Activated CD8-positive, alpha-beta T cell treated with anti-CD3 and anti-CD28 coated beads for 36 hours (primary cell): Measurements from ENCODE around the gene NUP214. TPM values are rescaled to one million over a fixed set of nuclear protein-coding genes. Genes with fewer than 3 reads are reported as not detected.

Experiments used
- ATAC-seq: fragments of 200-7000 bp; cut with Tn5 transposase; one replicate; pipeline ENCODE4 v1.10.0; 2021; ENCODE audit warnings: mild to moderate bottlenecking, moderate library complexity
- CTCF ChIA-PET: fragments of 350-600 bp; sonication (Branson Sonifier 250); formaldehyde crosslinking; loops from one replicate; lab custom pipeline; 2021; ENCODE audit warnings: antibody characterized with exemption; lab: Charles Lee
- POLR2A ChIA-PET: fragments of 350-600 bp; sonication (Branson Sonifier 250); formaldehyde crosslinking; loops from one replicate; lab custom pipeline; 2021; ENCODE audit warnings: antibody characterized with exemption; lab: Charles Lee
- DNase-seq: peaks from one replicate; pipeline ENCODE4 v3.0.0-alpha.2; 2020
- H3K27ac Mint-ChIP-seq: one replicate; pipeline ENCODE4 v1.8.0; 2021; ENCODE audit warnings: mild to moderate bottlenecking, mixed read lengths
- H3K27me3 Mint-ChIP-seq: one replicate; pipeline ENCODE4 v1.8.0; 2021; ENCODE audit warnings: mixed read lengths
- H3K36me3 Mint-ChIP-seq: one replicate; pipeline ENCODE4 v1.8.0; 2021; ENCODE audit warnings: low read depth, mixed read lengths
- H3K4me1 Mint-ChIP-seq: one replicate; pipeline ENCODE4 v1.8.0; 2021; ENCODE audit warnings: low read depth, mixed read lengths
- H3K4me3 Mint-ChIP-seq: one replicate; pipeline ENCODE4 v1.8.0; 2021; ENCODE audit warnings: mild to moderate bottlenecking, moderate library complexity, mixed read lengths
- H3K9me3 Mint-ChIP-seq: one replicate; pipeline ENCODE4 v1.8.0; 2021; ENCODE audit warnings: mixed read lengths
- intact Hi-C: fragments of 100-400 bp; cut with micrococcal nuclease; formaldehyde crosslinking; loops from one replicate; pipeline ENCODE4 v1.10.0; 2022
- total RNA-seq, 2 experiments: library from RNA; stranded (reverse); gene quantifications; one replicate each; pipeline ENCODE4 v1.2.3, GENCODE V29; 2021
- TF ChIP-seq, protein P1 (sequence below): fragments of 200-600 bp; IDR thresholded peaks from one replicate; pipeline ENCODE4 v1.8.0; 2022; ENCODE audit warnings: antibody characterized with exemption, mild to moderate bottlenecking

The NUP214 gene
- total RNA-seq, 2 experiments from 2014 or later: 57.6 to 58.3 TPM

DNA sequence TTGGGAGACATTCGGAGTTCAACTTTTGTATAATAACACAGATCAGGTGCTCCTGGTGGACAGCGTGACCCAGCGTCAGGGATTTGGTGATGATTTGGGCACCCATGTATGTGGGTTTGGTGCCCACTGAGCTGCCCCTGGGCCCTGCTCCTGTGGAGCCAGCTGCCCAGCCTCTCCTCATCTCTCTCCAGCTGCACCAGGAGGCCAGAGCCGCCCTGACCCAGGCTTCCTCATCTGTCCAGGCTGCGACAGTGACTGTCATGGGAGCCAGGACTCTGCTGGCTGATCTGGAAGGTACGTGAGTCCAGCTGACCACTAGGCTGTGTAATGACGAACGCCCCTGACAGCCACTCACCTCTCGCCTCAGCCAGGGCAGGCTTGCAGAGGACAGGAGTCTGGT lies 43.5 kb upstream of the NUP214 start:
- ATAC-seq (no peak), DNase-seq (no peak)
- POLR2A ChIA-PET: no interaction called here
- no peaks in the 10 kb centered on the region for H3K27me3 Mint-ChIP-seq
- CTCF ChIA-PET: no interaction called here
- TF ChIP-seq, protein P1, sequence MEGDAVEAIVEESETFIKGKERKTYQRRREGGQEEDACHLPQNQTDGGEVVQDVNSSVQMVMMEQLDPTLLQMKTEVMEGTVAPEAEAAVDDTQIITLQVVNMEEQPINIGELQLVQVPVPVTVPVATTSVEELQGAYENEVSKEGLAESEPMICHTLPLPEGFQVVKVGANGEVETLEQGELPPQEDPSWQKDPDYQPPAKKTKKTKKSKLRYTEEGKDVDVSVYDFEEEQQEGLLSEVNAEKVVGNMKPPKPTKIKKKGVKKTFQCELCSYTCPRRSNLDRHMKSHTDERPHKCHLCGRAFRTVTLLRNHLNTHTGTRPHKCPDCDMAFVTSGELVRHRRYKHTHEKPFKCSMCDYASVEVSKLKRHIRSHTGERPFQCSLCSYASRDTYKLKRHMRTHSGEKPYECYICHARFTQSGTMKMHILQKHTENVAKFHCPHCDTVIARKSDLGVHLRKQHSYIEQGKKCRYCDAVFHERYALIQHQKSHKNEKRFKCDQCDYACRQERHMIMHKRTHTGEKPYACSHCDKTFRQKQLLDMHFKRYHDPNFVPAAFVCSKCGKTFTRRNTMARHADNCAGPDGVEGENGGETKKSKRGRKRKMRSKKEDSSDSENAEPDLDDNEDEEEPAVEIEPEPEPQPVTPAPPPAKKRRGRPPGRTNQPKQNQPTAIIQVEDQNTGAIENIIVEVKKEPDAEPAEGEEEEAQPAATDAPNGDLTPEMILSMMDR: no peak
- no peak overlapping the region for H3K27ac Mint-ChIP-seq
- no peaks in the 10 kb centered on the region for H3K36me3 Mint-ChIP-seq
- no peaks in the 10 kb centered on the region for H3K9me3 Mint-ChIP-seq
- H3K4me1 Mint-ChIP-seq: no peaks in the 10 kb centered on the region
- intact Hi-C loops: no loop called here
- H3K4me3 Mint-ChIP-seq: no peak overlapping the region

DNA sequence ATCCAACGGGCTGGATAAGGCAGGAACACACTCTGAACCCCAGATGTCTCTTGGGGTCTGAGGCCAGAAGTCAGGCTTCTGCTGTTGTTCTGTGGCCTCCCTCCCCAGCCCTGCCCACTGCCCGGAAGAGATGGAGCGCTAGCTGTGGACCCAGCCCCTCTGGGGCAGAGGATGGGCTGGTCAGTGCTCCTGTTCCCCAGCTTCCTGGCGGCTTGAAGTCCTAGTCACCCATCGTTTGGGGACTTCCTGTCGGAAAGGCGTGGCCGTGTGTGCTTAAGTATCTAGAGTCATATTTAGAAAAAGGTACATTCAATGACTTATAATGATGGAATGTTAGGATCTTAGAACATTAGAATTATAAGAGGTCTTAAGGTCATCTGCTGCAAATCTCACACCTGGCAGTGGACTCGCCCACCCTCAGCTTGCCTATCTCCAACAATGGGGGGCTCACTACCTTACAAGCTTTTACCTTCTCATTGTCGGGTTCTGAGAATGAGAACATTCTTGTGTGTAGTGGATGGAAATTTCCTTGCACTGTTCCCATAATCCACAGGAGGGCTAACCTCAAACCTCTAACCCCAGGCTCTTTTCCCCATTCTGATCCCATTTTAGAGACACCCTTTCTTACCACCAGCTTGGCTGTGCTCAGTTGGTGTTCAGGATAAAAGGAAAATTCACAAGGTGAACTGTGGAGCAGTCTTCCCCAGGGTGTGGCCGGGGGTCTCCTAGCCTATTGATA lies 42.4 kb upstream of the NUP214 start:
- intact Hi-C loops: no loop called here
- Mint-ChIP-seq H3K4me1 (no peaks in the 10 kb centered on the region), H3K27me3 (peaks cover 2% of the 10 kb centered on the region), H3K4me3 (no peak overlapping the region), H3K27ac (no peak overlapping the region), H3K9me3 (no peaks in the 10 kb centered on the region), H3K36me3 (no peaks in the 10 kb centered on the region)
- TF ChIP-seq, protein P1: no peak
- ChIA-PET CTCF (no interaction called here), POLR2A (no interaction called here)
- ATAC-seq: no peak
- DNase-seq: no peak

DNA sequence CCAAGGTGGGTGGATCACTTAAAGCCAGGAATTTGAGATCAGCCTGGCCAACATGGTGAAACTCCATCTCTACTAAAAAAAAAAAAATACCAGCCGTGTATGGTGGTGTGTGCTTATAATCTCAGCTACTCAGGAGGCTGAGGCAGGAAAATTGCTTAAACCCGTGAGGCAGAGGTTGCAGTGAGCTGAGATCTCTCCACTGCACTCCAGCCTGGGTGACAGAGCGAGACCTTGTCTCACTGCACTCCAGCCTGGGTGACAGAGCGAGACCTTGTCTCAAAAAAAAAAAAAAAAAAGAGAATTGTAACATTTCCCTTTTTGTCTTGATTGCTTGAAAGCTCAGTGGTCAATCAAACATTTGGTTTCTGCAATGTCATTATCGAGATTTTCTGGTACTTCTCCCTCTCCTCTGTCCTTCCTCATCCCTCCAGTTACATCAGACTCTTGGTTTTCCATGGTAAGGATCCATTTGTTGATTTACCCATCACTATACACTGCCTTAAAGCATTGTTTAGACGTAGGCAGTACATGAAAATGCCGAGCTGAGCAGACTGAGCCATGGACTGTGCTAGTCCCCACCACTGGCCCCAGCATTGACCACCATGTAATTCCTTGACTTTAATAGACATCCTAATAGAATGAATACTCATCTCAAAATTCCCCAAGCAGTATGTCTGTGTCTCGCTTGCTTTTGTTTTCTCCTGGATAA lies 40.6 kb upstream of the NUP214 start:
- ChIA-PET CTCF (no interaction called here), POLR2A (no interaction called here)
- no peak overlapping the region for H3K27ac Mint-ChIP-seq
- no peaks in the 10 kb centered on the region for H3K9me3 Mint-ChIP-seq
- no peak overlapping the region for H3K4me3 Mint-ChIP-seq
- H3K27me3 Mint-ChIP-seq: peaks cover 2% of the 10 kb centered on the region
- TF ChIP-seq, protein P1: no peak
- ATAC-seq (no peak), DNase-seq (no peak)
- intact Hi-C loops: no loop called here
- H3K4me1 Mint-ChIP-seq: no peaks in the 10 kb centered on the region
- H3K36me3 Mint-ChIP-seq: no peaks in the 10 kb centered on the region

- TF ChIP-seq, protein P1: no peak
- CTCF ChIA-PET: no interaction called here
- Mint-ChIP-seq H3K36me3 (no peaks in the 10 kb centered on the region), H3K27me3 (peaks cover 2% of the 10 kb centered on the region), H3K9me3 (no peaks in the 10 kb centered on the region), H3K4me1 (no peaks in the 10 kb centered on the region), H3K4me3 (no peak overlapping the region), H3K27ac (no peak overlapping the region)
- DNase-seq: no peak
- POLR2A ChIA-PET: no interaction called here
- intact Hi-C loops: no loop called here
- ATAC-seq: no peak
These were observed 39.8 kb upstream of the NUP214 start for GRCh38 chr9:131085370-131086122.
